Measurements from ENCODE around the gene KCNMB2.

GRCh38 chr3:178805741-178806140 lies 269.5 kb downstream of the KCNMB2 start:
- TF ChIP-seq CTCF (IDR thresholded peaks at IDR 0.05 in 4 of 5, conservative IDR thresholded peaks at IDR 0.05 in 1 of 5) = no peak
- no peak for TF ChIP-seq POLR2A (IDR thresholded peaks at IDR 0.05)

All from gastrocnemius medialis (tissue), 4 donors.